Tibial nerve (tissue), 3 donors: ENCODE measurements around the gene SLC17A9.

Source experiments
- CTCF ChIP-seq, 5 experiments: fragments of 200-600 bp in 3 of 5; fragments of 450-650 bp in 2 of 5; sonication (generic) in 3 of 5; IDR thresholded peaks; one replicate each; pipeline ENCODE4 v1.5.1; 2016 to 2019; ENCODE audit warnings: antibody characterized with exemption in 5 of 5, mild to moderate bottlenecking in 3 of 5, moderate library complexity in 2 of 5
- POLR2A ChIP-seq, 2 donors: fragments of 450-650 bp; IDR thresholded peaks; one replicate each; pipeline ENCODE4 v1.6.1; 2017; ENCODE audit warnings: antibody characterized with exemption in 2 of 2, mild to moderate bottlenecking in 2 of 2, moderate library complexity in 2 of 2

- TF ChIP-seq CTCF (IDR thresholded peaks at IDR 0.05) = no peak
- TF ChIP-seq POLR2A (IDR thresholded peaks at IDR 0.05) = no peak
Observed at GRCh38 chr20:62984666-62985443, 32.3 kb downstream of the SLC17A9 start.
